Muscle layer of colon (tissue), 2 donors: ENCODE data around the gene PAPSS2.

Experiments used
- H3K27ac ChIP-seq: one replicate; pipeline ENCODE4 v1.7.0; 2013; ENCODE audit warnings: low read depth, mild to moderate bottlenecking, low read length, moderate library complexity
- H3K27me3 ChIP-seq, 2 donors: one replicate each; pipeline ENCODE4 v1.7.0; 2013; ENCODE audit warnings: low read length in 2 of 2, mild to moderate bottlenecking in 2 of 2; ENCODE audit not compliant: insufficient read depth in 2 of 2, control insufficient read depth in 1 of 2
- H3K36me3 ChIP-seq: one replicate; pipeline ENCODE4 v1.7.0; 2013; ENCODE audit warnings: mild to moderate bottlenecking, low read length; ENCODE audit not compliant: insufficient read depth
- H3K4me1 ChIP-seq: one replicate; pipeline ENCODE4 v1.7.0; 2013; ENCODE audit warnings: mild to moderate bottlenecking, low read length; ENCODE audit not compliant: insufficient read depth
- H3K4me3 ChIP-seq, 2 donors: one replicate each; pipeline ENCODE4 v1.7.0; 2013; ENCODE audit warnings: low read length in 2 of 2, low read depth in 1 of 2, mild to moderate bottlenecking in 1 of 2, moderate library complexity in 1 of 2
- H3K9ac ChIP-seq: one replicate; pipeline ENCODE4 v1.7.0; 2013; ENCODE audit warnings: low read length
- H3K9me3 ChIP-seq: one replicate; pipeline ENCODE4 v1.7.0; 2013; ENCODE audit warnings: mild to moderate bottlenecking, low read length
- donor health status: abdominal sarcoma.
- donor health status: Adenocarcinoma of cecum.

PAPSS2 gene

DNA sequence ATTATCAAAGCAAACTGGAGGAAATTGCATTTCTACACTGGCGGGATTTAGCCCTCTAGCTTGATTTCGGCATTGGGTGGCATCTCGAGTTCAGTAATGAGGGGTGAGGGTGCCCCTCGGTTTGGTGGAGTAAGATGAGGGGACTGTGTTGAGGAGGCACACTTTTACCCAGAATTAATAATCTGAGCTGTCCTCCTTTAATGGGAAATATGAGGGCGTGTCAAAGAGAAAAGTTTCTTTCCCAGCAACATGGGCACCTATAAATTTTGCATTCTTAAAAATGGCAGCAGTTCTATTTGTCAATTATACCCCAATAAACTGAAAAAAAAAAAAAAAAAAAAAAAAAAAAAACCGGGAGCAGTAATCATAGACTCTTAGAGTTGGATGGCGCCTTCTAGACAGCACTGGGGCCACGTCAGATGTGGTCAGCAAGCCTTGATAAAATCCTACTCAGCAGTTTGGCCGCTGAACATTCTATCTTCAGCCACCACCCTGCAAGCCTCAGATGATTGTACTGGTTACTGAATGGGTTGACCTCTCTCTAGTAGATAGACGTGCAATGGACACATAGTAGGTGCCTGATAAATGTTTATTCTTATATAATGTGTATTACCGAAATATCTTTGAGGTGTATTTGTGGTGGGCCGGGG, 931 bp downstream of the PAPSS2 start:
- Histone ChIP-seq H3K27ac (peak overlapping the region; percentile 54), H3K9me3 (no peaks in the 10 kb centered on the region), H3K9ac (no peak overlapping the region)

DNA sequence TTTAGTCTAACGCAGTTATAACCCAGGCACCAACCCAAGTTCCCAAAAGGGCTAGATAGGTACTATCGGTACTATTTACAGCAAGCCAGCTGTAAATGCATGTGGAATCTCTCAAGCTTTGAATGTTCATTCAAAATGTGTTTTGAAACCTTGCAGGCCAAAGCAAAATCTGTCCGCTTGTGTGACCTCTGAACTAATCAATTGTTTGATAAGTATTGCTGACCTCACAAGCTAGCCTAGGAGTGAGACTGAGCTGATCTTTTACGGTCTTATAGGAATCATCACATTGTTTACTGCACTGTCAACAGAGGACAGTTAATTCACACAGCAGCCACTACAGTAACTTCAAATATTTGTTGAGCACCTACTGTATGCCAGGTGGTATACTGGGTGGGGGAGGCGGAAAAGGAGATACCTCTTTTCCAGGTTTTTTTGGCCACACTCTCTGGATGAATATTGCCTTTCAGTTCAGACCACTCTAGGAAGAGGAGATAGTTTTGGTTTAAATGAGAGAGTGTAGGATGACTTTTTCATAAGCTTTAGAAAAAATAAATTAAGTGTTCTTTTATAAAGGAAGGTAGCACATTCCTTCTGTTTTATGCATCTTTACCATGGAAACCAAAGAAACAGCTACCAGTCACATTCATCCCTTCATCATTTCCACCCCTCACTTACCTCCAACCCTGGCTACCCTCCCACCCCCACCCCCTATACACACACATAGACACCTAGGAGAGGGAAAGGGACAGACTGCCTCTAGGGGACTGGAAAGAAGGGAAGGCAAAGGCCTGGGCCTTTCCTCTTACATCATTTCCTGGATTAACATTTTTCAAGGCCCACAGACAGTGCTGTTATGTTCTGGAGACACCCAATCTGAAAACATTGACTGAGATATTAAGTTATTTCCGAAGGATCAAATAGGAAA, 2.4 kb downstream of the PAPSS2 start:
- no peaks in the 10 kb centered on the region for H3K36me3 ChIP-seq
- H3K27me3 ChIP-seq, result no peaks in the 10 kb centered on the region
- H3K9me3 ChIP-seq, result no peaks in the 10 kb centered on the region
- H3K27ac ChIP-seq, result no peak overlapping the region
- no peaks in the 10 kb centered on the region for H3K4me1 ChIP-seq
- no peak overlapping the region for H3K9ac ChIP-seq
- no peak overlapping the region for H3K4me3 ChIP-seq

More for the DNA sequence above, 931 bp downstream of the PAPSS2 start:
- Histone ChIP-seq H3K27me3 (no peaks in the 10 kb centered on the region), H3K4me3 (peak overlapping the region; percentile 71), H3K36me3 (no peaks in the 10 kb centered on the region), H3K4me1 (no peaks in the 10 kb centered on the region)

DNA sequence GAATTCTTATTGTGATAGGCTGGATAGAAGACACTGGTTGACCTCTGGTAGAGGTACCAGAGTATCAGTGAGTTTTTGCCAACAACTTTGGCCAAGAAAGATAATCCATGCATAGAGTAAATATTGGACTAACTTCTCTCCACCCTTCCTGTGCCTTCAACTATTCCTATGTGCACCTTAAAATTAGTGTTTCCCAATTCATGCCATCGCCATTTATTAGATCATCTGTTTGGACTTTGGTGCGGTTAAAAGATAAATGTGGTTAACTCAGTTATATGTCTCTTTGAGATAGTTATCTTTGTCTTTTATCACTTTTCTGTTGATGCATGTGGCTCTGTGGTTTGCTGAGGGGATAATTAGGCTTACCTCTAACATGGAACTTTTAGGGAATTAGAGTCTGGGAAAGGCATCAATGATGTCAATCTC, 4.6 kb downstream of the PAPSS2 start:
- H3K9ac ChIP-seq, result no peak overlapping the region
- H3K9me3 ChIP-seq, result no peaks in the 10 kb centered on the region

DNA sequence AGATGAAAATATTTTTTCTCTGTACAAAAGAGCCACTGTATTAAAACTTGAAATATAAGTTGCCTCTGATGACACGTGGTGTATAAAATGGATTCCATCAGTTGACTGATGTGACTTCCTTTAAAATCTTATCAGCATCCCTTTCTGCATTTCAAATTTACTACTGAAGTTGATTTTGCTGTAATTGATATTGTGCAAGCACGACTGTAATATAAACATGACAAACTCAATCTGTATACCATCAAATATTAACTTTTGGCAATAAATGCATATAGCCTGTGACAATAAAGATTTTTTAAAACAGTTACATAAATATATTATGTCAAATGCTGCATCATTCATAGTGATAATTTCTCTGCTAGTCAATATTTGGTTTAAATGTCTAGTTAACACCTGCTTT, 7.8 kb downstream of the PAPSS2 start:
- H3K4me1 ChIP-seq, result no peaks in the 10 kb centered on the region

More for the DNA sequence above, 4.6 kb downstream of the PAPSS2 start:
- Histone ChIP-seq H3K4me1 (no peaks in the 10 kb centered on the region), H3K4me3 (no peak overlapping the region), H3K36me3 (no peaks in the 10 kb centered on the region), H3K27ac (no peak overlapping the region), H3K27me3 (no peaks in the 10 kb centered on the region)

DNA sequence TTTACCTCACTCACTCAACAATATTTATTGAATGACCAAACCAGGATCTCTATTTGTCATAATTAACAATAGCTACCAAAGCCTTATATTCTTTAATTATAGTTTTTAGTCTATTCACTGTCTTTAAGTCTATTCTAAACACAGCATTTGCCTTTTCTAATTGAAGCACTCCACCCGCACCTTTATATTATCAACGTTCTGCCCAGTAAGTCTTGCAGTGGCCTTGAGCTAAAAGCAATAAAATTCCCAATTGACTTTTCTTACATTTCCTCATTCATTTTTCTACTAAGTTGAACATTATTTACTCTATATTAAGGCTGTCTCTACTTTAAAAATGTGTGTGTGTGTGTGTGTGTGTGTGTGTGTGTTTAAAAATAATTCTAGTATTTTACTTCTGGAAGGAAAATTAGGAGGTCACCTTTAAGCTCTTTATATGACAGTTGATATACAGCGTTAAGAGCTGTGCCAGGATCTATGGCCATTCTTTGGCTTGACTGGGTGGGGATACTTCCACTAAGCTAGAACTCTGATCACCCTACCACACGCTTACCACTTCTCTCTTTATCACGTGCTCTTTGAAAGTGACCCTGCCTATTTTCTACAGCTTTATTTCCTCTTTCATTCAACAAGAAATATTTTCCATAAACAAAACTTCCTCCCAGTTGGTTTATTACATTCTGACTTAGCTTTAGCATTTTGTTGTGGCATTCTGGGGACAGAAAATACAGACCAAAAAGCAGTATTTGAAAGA, 8.8 kb downstream of the PAPSS2 start:
- no peak overlapping the region for H3K27ac ChIP-seq
- H3K9me3 ChIP-seq, result no peaks in the 10 kb centered on the region
- H3K36me3 ChIP-seq, result no peaks in the 10 kb centered on the region
- H3K4me3 ChIP-seq, result no peak overlapping the region
- H3K4me1 ChIP-seq, result no peaks in the 10 kb centered on the region
- H3K27me3 ChIP-seq, result no peaks in the 10 kb centered on the region
- no peak overlapping the region for H3K9ac ChIP-seq

More for the DNA sequence above, 7.8 kb downstream of the PAPSS2 start:
- Histone ChIP-seq H3K4me3 (no peak overlapping the region), H3K27ac (no peak overlapping the region), H3K36me3 (no peaks in the 10 kb centered on the region), H3K9ac (no peak overlapping the region), H3K9me3 (no peaks in the 10 kb centered on the region), H3K27me3 (no peaks in the 10 kb centered on the region)

DNA sequence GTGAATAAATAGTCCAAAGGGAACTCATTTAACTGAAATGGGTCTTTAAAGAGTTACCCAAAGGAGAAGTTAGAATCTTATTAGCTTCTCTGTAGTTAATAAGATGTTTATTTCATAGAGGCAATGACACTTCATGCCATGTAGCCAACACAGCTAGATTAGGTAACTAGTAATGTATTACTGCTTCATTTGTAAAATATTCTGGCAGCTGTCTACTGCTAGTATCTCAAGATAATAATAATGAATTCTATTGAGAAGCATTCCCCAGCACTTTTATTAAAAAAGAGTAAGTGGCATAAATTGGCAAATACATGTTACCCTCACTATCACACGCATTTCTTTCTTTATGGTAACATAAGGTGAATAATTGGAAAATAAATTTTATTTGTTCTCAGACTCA, 10.1 kb downstream of the PAPSS2 start:
- H3K27me3 ChIP-seq, result no peaks in the 10 kb centered on the region
- H3K9me3 ChIP-seq, result no peaks in the 10 kb centered on the region
- H3K36me3 ChIP-seq, result no peaks in the 10 kb centered on the region
- H3K27ac ChIP-seq, result no peak overlapping the region
- H3K4me3 ChIP-seq, result no peak overlapping the region
- no peak overlapping the region for H3K9ac ChIP-seq
- no peaks in the 10 kb centered on the region for H3K4me1 ChIP-seq

DNA sequence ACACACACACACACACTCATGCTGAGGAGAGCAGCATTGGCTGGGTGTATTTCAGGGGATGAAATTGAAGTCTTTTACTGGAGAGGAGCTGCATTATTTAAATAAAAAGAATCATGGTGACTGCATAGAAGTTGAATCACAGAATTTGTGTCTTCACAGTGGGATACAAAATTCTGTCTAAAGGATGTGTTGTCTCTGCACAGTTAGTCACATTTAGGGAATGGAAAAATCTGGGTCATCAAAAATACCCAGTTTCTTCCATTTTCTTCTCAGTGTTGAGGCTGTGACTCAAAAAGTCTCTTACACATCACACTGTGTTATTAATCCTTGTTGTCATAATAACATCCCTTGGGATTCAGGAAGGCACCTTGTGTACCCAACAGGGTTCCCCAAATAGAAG, 10.9 kb downstream of the PAPSS2 start:
- Histone ChIP-seq H3K9me3 (no peaks in the 10 kb centered on the region), H3K36me3 (no peaks in the 10 kb centered on the region), H3K27ac (no peak overlapping the region), H3K27me3 (no peaks in the 10 kb centered on the region), H3K9ac (no peak overlapping the region), H3K4me3 (no peak overlapping the region), H3K4me1 (no peaks in the 10 kb centered on the region)

DNA sequence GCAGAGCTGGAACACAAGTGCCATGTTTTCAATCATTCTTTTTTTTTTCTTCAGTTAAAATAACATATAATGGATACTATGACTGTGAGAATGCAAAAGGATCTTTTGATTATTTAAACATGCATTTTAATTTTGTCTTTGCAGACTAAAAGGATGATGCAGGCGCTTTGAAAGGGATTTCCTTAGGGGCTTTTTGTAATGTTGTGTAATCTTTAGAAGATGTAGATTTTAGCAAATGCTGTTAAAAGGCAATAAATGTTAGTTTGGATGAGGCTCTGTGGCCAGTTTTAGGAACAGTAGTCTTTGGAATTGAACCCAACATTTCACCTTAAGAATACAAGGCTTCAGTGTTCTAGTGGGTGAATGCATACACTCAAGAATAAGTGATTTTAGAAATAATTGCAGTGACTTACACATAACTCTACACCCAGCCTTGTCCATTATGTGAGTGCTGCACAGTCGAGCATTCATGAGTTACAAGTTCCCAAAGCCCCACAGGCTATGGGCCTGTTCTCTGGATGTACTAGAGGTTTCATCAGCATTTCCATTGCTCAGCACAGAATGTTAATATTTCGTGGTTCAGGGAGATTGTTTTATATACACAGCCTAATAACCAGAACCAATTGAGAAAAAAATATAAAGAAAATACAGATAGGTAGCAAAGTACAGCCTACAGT, 11.6 kb downstream of the PAPSS2 start:
- Histone ChIP-seq H3K9me3 (no peaks in the 10 kb centered on the region), H3K27me3 (no peaks in the 10 kb centered on the region), H3K4me1 (no peaks in the 10 kb centered on the region), H3K9ac (no peak overlapping the region), H3K4me3 (no peak overlapping the region), H3K27ac (no peak overlapping the region), H3K36me3 (no peaks in the 10 kb centered on the region)

DNA sequence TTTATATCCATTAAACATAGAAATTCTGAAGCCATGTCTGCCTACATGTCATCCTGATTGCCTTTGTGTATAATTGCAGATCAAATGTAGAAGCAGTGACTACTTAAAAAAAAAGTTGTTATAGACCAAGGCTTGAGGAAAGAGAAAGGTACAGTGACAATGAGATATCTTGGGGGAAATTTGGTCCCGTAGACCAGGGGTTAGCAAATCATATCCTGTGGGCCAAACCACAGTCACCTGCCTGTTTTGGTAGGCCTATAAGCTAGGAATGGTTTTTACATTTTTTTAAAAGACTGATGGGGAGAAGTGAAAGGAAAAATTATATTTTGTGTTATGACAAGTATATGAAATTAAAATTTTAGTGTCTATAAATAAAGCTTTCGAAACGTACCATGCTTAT, 12.9 kb downstream of the PAPSS2 start:
- Histone ChIP-seq H3K4me1 (no peaks in the 10 kb centered on the region), H3K9ac (no peak overlapping the region), H3K36me3 (no peaks in the 10 kb centered on the region), H3K4me3 (no peak overlapping the region), H3K27me3 (no peaks in the 10 kb centered on the region), H3K9me3 (no peaks in the 10 kb centered on the region), H3K27ac (no peak overlapping the region)

DNA sequence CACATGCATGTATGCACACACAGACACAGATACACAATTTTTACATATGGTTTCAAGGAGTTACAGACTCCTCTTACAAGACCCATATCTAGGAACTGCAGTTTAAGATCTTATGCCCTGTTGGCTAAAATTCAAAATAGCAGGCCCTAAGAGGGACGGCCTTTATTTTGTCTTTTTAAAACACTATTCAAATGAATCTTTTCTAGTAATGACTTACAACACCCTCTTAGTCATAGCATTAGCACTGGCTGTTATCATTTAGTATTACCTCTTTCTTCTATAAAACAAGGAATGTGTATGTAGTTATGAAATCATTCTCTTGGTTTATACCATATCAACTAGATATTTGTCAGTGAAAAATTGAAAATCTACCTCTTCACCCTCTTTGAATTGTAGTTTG, 15.3 kb downstream of the PAPSS2 start:
- Histone ChIP-seq H3K27me3 (no peaks in the 10 kb centered on the region), H3K27ac (no peak overlapping the region), H3K9me3 (no peaks in the 10 kb centered on the region), H3K9ac (no peak overlapping the region), H3K36me3 (no peaks in the 10 kb centered on the region), H3K4me3 (no peak overlapping the region), H3K4me1 (no peaks in the 10 kb centered on the region)
